HL-60 (cell line): ENCODE data around the gene TRPV2.

Experiments used
- GABPA ChIP-seq: IDR thresholded peaks from 2 replicates; pipeline ENCODE4 v1.6.1; 2012; ENCODE audit warnings: low read depth
- SPI1 ChIP-seq: IDR thresholded peaks from 2 replicates; pipeline ENCODE4 v1.6.1; 2012; ENCODE audit warnings: low read depth, mild to moderate bottlenecking, borderline replicate concordance
- TF ChIP-seq, protein P1 (sequence below): IDR thresholded peaks from one replicate; pipeline ENCODE4 v1.5.1; 2011; ENCODE audit warnings: low read length, control low read depth, inconsistent platforms; ENCODE audit not compliant: insufficient read depth
- TF ChIP-seq, protein P2 (sequence below): IDR thresholded peaks from 2 replicates; pipeline ENCODE4 v1.6.1; 2012; ENCODE audit warnings: low read depth; ENCODE audit not compliant: insufficient replicate concordance

GRCh38 chr17:16464303-16465051 is 49.1 kb downstream of the TRPV2 start:
- TF ChIP-seq, protein P1, sequence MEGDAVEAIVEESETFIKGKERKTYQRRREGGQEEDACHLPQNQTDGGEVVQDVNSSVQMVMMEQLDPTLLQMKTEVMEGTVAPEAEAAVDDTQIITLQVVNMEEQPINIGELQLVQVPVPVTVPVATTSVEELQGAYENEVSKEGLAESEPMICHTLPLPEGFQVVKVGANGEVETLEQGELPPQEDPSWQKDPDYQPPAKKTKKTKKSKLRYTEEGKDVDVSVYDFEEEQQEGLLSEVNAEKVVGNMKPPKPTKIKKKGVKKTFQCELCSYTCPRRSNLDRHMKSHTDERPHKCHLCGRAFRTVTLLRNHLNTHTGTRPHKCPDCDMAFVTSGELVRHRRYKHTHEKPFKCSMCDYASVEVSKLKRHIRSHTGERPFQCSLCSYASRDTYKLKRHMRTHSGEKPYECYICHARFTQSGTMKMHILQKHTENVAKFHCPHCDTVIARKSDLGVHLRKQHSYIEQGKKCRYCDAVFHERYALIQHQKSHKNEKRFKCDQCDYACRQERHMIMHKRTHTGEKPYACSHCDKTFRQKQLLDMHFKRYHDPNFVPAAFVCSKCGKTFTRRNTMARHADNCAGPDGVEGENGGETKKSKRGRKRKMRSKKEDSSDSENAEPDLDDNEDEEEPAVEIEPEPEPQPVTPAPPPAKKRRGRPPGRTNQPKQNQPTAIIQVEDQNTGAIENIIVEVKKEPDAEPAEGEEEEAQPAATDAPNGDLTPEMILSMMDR = no peak
- TF ChIP-seq GABPA = no peak
- no peak for TF ChIP-seq SPI1
- TF ChIP-seq, protein P2, sequence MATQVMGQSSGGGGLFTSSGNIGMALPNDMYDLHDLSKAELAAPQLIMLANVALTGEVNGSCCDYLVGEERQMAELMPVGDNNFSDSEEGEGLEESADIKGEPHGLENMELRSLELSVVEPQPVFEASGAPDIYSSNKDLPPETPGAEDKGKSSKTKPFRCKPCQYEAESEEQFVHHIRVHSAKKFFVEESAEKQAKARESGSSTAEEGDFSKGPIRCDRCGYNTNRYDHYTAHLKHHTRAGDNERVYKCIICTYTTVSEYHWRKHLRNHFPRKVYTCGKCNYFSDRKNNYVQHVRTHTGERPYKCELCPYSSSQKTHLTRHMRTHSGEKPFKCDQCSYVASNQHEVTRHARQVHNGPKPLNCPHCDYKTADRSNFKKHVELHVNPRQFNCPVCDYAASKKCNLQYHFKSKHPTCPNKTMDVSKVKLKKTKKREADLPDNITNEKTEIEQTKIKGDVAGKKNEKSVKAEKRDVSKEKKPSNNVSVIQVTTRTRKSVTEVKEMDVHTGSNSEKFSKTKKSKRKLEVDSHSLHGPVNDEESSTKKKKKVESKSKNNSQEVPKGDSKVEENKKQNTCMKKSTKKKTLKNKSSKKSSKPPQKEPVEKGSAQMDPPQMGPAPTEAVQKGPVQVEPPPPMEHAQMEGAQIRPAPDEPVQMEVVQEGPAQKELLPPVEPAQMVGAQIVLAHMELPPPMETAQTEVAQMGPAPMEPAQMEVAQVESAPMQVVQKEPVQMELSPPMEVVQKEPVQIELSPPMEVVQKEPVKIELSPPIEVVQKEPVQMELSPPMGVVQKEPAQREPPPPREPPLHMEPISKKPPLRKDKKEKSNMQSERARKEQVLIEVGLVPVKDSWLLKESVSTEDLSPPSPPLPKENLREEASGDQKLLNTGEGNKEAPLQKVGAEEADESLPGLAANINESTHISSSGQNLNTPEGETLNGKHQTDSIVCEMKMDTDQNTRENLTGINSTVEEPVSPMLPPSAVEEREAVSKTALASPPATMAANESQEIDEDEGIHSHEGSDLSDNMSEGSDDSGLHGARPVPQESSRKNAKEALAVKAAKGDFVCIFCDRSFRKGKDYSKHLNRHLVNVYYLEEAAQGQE = no peak
